ENCODE measurements around the gene DPY30.

Gene DPY30

DNA sequence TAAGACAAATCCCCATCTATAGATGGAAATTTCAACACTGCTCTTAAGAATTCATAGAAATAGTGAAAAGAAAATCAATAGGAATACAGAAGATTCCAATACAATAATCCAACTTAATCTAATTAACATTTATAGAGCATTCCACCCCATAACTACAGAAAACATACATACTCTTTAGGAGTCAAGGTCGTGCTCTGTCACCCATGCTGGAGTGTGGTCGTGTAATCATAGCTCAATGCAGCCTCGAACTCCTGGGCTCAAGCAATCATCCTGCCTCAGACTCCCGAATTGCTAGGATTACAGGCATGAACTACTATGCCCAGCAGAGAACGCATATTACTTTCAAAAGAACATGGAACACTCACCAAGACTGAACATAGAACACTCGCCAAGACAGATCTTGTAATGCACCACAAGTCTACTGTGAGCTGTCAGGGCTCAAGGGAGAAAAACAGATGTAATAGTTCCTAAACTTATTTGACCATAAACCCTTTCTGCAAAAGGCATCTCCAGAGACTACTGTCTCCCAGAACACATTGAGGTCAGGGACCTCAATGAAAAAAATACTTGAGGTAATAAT, 42.9 kb downstream of the DPY30 start:
- TF ChIP-seq CTCF (conservative IDR thresholded peaks at IDR 0.05; ENCODE audit: control insufficient read depth, insufficient read depth, low read depth, low read length): no peak
- peak; percentile 42 for DNase-seq (ENCODE audit: low read depth)
- H3K4me3 ChIP-seq (ENCODE audit: control insufficient read depth, low read depth, low read length): no peak overlapping the region

GRCh38 chr2:31992934-31993333, 46.7 kb downstream of the DPY30 start:
- no peak overlapping the region for H3K4me3 ChIP-seq (ENCODE audit: control insufficient read depth, low read depth, low read length)
- TF ChIP-seq CTCF (conservative IDR thresholded peaks at IDR 0.05; ENCODE audit: control insufficient read depth, insufficient read depth, low read depth, low read length): no peak
- no peak for DNase-seq (ENCODE audit: low read depth)

DNA sequence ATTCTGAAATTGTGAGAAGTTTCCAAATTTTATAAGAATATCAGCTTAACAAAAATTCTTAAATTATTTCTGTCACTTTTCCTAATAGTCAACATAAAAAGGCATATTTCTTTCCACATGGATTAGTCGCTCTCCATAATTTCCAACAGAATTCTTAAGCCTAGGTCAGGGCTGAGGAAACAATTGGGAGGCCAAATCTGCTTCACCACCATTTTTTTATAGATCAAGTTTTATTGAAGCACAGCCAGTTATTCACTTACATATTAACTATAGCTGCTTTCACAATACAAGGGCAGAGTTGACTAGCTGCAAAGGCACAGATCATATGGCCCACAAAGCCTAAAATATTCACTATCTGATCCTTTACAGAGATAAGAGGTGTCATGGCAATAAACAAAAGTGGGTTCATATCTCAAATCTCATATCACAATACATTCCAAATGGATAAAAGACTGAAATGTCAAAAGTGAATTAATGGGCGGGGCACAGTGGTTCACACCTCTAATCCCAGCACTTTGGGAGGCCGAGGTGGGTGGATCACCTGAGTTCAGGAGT, 47.5 kb downstream of the DPY30 start:
- no peak overlapping the region for H3K4me3 ChIP-seq (ENCODE audit: control insufficient read depth, low read depth, low read length)
- TF ChIP-seq CTCF (conservative IDR thresholded peaks at IDR 0.05; ENCODE audit: control insufficient read depth, insufficient read depth, low read depth, low read length): no peak
- no peak for DNase-seq (ENCODE audit: low read depth)

DNA sequence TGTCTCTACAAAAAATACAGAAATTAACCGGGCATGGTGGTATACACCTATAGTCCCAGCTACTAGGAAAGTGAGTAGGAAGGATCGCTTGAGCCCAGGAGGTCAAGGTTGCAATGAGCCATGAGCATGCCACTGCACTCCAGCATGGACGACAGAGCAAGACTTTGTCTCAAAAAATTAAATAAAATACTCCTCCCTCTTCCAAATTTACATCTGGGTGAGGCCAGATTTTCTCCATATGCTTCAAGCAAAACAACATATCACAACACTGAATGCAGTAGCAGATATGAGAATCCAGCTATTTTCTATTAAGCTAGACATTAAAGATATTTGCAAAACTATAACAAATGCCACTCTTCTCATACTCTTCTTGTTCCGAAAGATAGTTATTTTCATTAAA, 49.7 kb downstream of the DPY30 start:
- H3K4me3 ChIP-seq (ENCODE audit: control insufficient read depth, low read depth, low read length): no peak overlapping the region
- no peak for DNase-seq (ENCODE audit: low read depth)
- no peak for TF ChIP-seq CTCF (conservative IDR thresholded peaks at IDR 0.05; ENCODE audit: control insufficient read depth, insufficient read depth, low read depth, low read length)

DNA sequence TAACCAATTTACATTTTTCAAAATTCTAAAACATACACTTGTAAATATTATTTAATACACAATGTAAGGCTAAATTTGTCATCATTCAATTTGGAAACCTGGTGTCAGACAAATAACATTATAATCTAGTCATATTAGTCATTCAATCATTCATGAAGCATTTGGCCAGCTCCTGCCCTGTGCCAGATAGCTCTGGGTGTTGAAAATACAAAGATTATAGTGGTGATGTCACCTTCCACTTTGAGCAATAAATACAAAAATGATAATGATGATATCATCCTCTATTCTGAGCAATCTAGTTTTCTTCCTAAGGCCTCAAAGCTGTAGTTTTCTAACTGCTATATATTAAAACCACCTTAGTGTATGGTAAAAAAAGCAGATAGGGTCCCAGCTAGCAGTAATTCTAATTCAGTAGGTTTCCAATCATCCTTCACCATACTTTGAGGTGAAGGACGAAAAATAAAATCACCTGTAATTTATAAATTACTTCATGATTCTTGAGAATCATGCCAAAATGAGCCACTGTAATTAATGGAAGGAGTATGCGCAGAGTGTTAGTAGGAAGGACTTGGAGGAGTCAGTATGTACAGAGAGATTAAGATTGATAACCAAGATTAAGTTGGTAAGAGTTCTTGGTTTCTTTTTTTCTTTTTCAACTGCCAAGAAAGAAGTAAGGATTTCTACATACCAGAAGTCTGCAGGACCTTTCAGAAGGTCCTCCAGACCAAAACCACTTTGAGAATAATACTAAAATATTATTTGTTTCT, 52.0 kb downstream of the DPY30 start:
- peak; percentile 70 for DNase-seq (ENCODE audit: low read depth)
- no peak overlapping the region for H3K4me3 ChIP-seq (ENCODE audit: control insufficient read depth, low read depth, low read length)
- no peak for TF ChIP-seq CTCF (conservative IDR thresholded peaks at IDR 0.05; ENCODE audit: control insufficient read depth, insufficient read depth, low read depth, low read length)

DNA sequence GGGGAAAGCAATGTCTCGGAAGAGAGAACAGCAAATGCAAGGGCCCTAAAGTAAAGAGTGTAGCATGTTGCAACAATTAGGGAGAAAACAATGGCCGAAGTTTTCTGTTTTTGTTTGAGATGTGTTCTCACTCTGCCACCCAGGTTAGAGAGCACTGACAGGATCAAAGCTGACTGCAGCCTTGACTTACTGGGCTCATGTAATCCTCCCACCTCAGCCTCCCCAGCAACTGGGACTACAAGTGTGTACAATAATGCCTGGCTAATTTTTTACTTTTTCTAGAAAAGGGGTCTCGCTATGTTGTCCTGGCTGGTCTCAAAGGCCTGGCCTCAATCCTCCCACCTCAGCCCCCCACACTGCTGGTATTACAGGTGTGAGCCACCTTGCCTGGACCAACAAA, 52.7 kb downstream of the DPY30 start:
- H3K4me3 ChIP-seq (ENCODE audit: control insufficient read depth, low read depth, low read length): no peak overlapping the region
- TF ChIP-seq CTCF (conservative IDR thresholded peaks at IDR 0.05; ENCODE audit: control insufficient read depth, insufficient read depth, low read depth, low read length): no peak
- DNase-seq (ENCODE audit: low read depth): no peak

Data from fibroblast of mammary gland (primary cell).